ENCODE results near the gene SMIM28.

Gene SMIM28

GRCh38 chr6:138377844-138378243 is at the start of gene SMIM28:
TSS of gene SMIM28 (plus strand) at chr6:138377905. CDS start at chr6:138378073, 168 bp downstream.
- H3K9me3 ChIP-seq (ENCODE audit: control insufficient read depth, insufficient read depth, low read length), result no peaks in the 10 kb centered on the region
- H4K20me1 ChIP-seq (ENCODE audit: control insufficient read depth, insufficient read depth, low read depth, low read length), result no peaks in the 10 kb centered on the region
- no peak within 1 kb of the TSS for H3K27ac ChIP-seq (ENCODE audit: low read depth, low read length)
- H3K4me1 ChIP-seq (ENCODE audit: control insufficient read depth, low read length), result no peaks in the 10 kb centered on the region
- TF ChIP-seq EZH2phosphoT487 (IDR thresholded peaks at IDR 0.05; ENCODE audit: borderline replicate concordance, low read length), result no peak
- TF ChIP-seq CTCF (IDR thresholded peaks at IDR 0.05; ENCODE audit: low read depth, low read length, poor library complexity, severe bottlenecking), result no peak
- H3F3A ChIP-seq (ENCODE audit: control insufficient read depth, insufficient read depth), result no peaks in the 10 kb centered on the region
- no peaks in the 10 kb centered on the region for H3K36me3 ChIP-seq (ENCODE audit: control insufficient read depth, low read length)
- H3K79me2 ChIP-seq (ENCODE audit: control insufficient read depth, low read length), result no peaks in the 10 kb centered on the region
- H3K27me3 ChIP-seq (ENCODE audit: control insufficient read depth, low read length), result 0 out of 2 replicates have a peak, but pooled peaks cover 3% of the 10 kb centered on the region
- no peaks in the 10 kb centered on the region for H3K9me2 ChIP-seq (replicated peaks; ENCODE audit: control insufficient read depth, low read length)
- no peak within 1 kb of the TSS for H3K4me2 ChIP-seq (ENCODE audit: low read length)
- no peak within 1 kb of the TSS for H3K4me3 ChIP-seq (ENCODE audit: low read length)

- H3K4me3 ChIP-seq (ENCODE audit: low read length), result no peak overlapping the region
- no peaks in the 10 kb centered on the region for H3K79me2 ChIP-seq (ENCODE audit: control insufficient read depth, low read length)
- H3K9me3 ChIP-seq (ENCODE audit: control insufficient read depth, insufficient read depth, low read length), result no peaks in the 10 kb centered on the region
- H4K20me1 ChIP-seq (ENCODE audit: control insufficient read depth, insufficient read depth, low read depth, low read length), result no peaks in the 10 kb centered on the region
- no peaks in the 10 kb centered on the region for H3F3A ChIP-seq (ENCODE audit: control insufficient read depth, insufficient read depth)
- no peak for TF ChIP-seq EZH2phosphoT487 (IDR thresholded peaks at IDR 0.05; ENCODE audit: borderline replicate concordance, low read length)
- no peak for TF ChIP-seq CTCF (IDR thresholded peaks at IDR 0.05; ENCODE audit: low read depth, low read length, poor library complexity, severe bottlenecking)
- H3K27ac ChIP-seq (ENCODE audit: low read depth, low read length), result no peak overlapping the region
- H3K27me3 ChIP-seq (ENCODE audit: control insufficient read depth, low read length), result no peaks in the 10 kb centered on the region
- H3K4me2 ChIP-seq (ENCODE audit: low read length), result no peak overlapping the region
- no peaks in the 10 kb centered on the region for H3K36me3 ChIP-seq (ENCODE audit: control insufficient read depth, low read length)
- H3K4me1 ChIP-seq (ENCODE audit: control insufficient read depth, low read length), result no peaks in the 10 kb centered on the region
- H3K9me2 ChIP-seq (replicated peaks; ENCODE audit: control insufficient read depth, low read length), result no peaks in the 10 kb centered on the region
Measured at GRCh38 chr6:138328210-138328609, 49.5 kb upstream of the SMIM28 start.

GRCh38 chr6:138330763-138331162 is 46.9 kb upstream of the SMIM28 start:
- no peaks in the 10 kb centered on the region for H3K4me1 ChIP-seq (ENCODE audit: control insufficient read depth, low read length)
- no peak overlapping the region for H3K27ac ChIP-seq (ENCODE audit: low read depth, low read length)
- no peaks in the 10 kb centered on the region for H4K20me1 ChIP-seq (ENCODE audit: control insufficient read depth, insufficient read depth, low read depth, low read length)
- no peaks in the 10 kb centered on the region for H3K36me3 ChIP-seq (ENCODE audit: control insufficient read depth, low read length)
- H3F3A ChIP-seq (ENCODE audit: control insufficient read depth, insufficient read depth), result no peaks in the 10 kb centered on the region
- no peaks in the 10 kb centered on the region for H3K9me3 ChIP-seq (ENCODE audit: control insufficient read depth, insufficient read depth, low read length)
- no peaks in the 10 kb centered on the region for H3K9me2 ChIP-seq (replicated peaks; ENCODE audit: control insufficient read depth, low read length)
- no peak overlapping the region for H3K4me2 ChIP-seq (ENCODE audit: low read length)
- no peaks in the 10 kb centered on the region for H3K27me3 ChIP-seq (ENCODE audit: control insufficient read depth, low read length)
- no peak overlapping the region for H3K4me3 ChIP-seq (ENCODE audit: low read length)
- H3K79me2 ChIP-seq (ENCODE audit: control insufficient read depth, low read length), result no peaks in the 10 kb centered on the region
- no peak for TF ChIP-seq EZH2phosphoT487 (IDR thresholded peaks at IDR 0.05; ENCODE audit: borderline replicate concordance, low read length)
- no peak for TF ChIP-seq CTCF (IDR thresholded peaks at IDR 0.05; ENCODE audit: low read depth, low read length, poor library complexity, severe bottlenecking)
